Hepatocyte (in vitro differentiated cells): ENCODE results near the gene CALD1. TPM values are rescaled to one million over a fixed set of nuclear protein-coding genes. Genes with fewer than 3 reads are reported as not detected.

Source experiments
- DNase-seq: peaks from one replicate; pipeline ENCODE4 v3.0.0-alpha.2; 2016; ENCODE audit warnings: low spot score
- H2AFZ ChIP-seq: fragments of 200-600 bp; sonication (generic); 2 replicates; pipeline ENCODE4 v1.6.0; 2016; ENCODE audit warnings: antibody characterized with exemption, mild to moderate bottlenecking
- H3K27ac ChIP-seq: fragments of 200-600 bp; sonication (generic); 2 replicates; pipeline ENCODE4 v1.5.1; 2016; ENCODE audit warnings: mild to moderate bottlenecking
- H3K27me3 ChIP-seq: fragments of 200-600 bp; sonication (generic); 2 replicates; pipeline ENCODE4 v1.6.1; 2016
- H3K36me3 ChIP-seq: fragments of 200-600 bp; sonication (generic); replicated peaks from 2 replicates; pipeline ENCODE4 v1.5.1; 2016; ENCODE audit warnings: low read depth; ENCODE audit not compliant: insufficient read depth
- H3K4me1 ChIP-seq: fragments of 200-600 bp; sonication (generic); 2 replicates; pipeline ENCODE4 v1.5.1; 2016; ENCODE audit warnings: mild to moderate bottlenecking, moderate library complexity; ENCODE audit not compliant: insufficient read depth
- H3K4me2 ChIP-seq: fragments of 200-600 bp; sonication (generic); 2 replicates; pipeline ENCODE4 v1.6.0; 2016
- H3K4me3 ChIP-seq: fragments of 200-600 bp; sonication (generic); 2 replicates; pipeline ENCODE4 v1.5.1; 2016; ENCODE audit warnings: mild to moderate bottlenecking
- H3K79me2 ChIP-seq: fragments of 200-600 bp; sonication (generic); 2 replicates; pipeline ENCODE4 v1.6.0; 2017; ENCODE audit warnings: mild to moderate bottlenecking
- H3K9me2 ChIP-seq: fragments of 200-600 bp; sonication (generic); replicated peaks from 2 replicates; pipeline ENCODE4 v1.6.0; 2017; ENCODE audit warnings: mild to moderate bottlenecking; ENCODE audit not compliant: insufficient read depth
- H3K9me3 ChIP-seq: fragments of 200-600 bp; sonication (generic); 2 replicates; pipeline ENCODE4 v1.5.1; 2016; ENCODE audit warnings: low read depth, mild to moderate bottlenecking
- H4K20me1 ChIP-seq: fragments of 200-600 bp; sonication (generic); 2 replicates; pipeline ENCODE4 v1.6.0; 2016; ENCODE audit warnings: mild to moderate bottlenecking; ENCODE audit not compliant: insufficient read depth, poor library complexity, severe bottlenecking
- CTCF ChIP-seq: fragments of 200-600 bp; sonication (generic); IDR thresholded peaks from 2 replicates; pipeline ENCODE4 v1.5.1; 2016; ENCODE audit warnings: antibody characterized with exemption, mild to moderate bottlenecking; ENCODE audit not compliant: poor library complexity
- EZH2 ChIP-seq: fragments of 200-600 bp; sonication (generic); IDR thresholded peaks from 2 replicates; pipeline ENCODE4 v1.6.1; 2016; ENCODE audit warnings: antibody characterized with exemption, mild to moderate bottlenecking, borderline replicate concordance
- EZH2phosphoT487 ChIP-seq: fragments of 200-600 bp; sonication (generic); IDR thresholded peaks from one replicate; pipeline ENCODE4 v1.6.1; 2018; ENCODE audit warnings: antibody characterized with exemption, mild to moderate bottlenecking, low read depth, moderate library complexity; ENCODE audit not compliant: unreplicated experiment, severe bottlenecking
- WGBS: methylation state at CpG from one replicate; pipeline ENCODE4 v1.1.6; 2016; ENCODE audit warnings: low lambda C conversion rate; ENCODE audit errors: missing lambda C conversion rate; 5-methylcytosine and 5-hydroxymethylcytosine counted together
- polyA plus RNA-seq: library from polyadenylated mRNA; unstranded; fragments of >200 nt; fragmentation: Nextera tagmentation; extraction: Ambion mirVana; gene quantifications from 2 replicates; pipeline ENCODE4 v1.2.1, GENCODE V29; 2016
- total RNA-seq: library from RNA; depleted of rRNA; stranded (reverse); fragments of >200 nt; gene quantifications from 2 replicates; pipeline ENCODE4 v1.2.3, GENCODE V29; 2014

The CALD1 gene
- total and polyA plus RNA-seq, 2 experiments from 2014 or later = 207 to 333 TPM

GRCh38 chr7:134940729-134941128, 161.3 kb downstream of the CALD1 start:
- Histone ChIP-seq H3K9me3 (no peaks in the 10 kb centered on the region), H3K9me2 (no peaks in the 10 kb centered on the region), H4K20me1 (no peaks in the 10 kb centered on the region), H3K4me2 (no peak overlapping the region), H3K36me3 (no peaks in the 10 kb centered on the region), H3K27ac (peak overlapping the region; percentile 79), H3K27me3 (no peaks in the 10 kb centered on the region), H3K4me3 (no peak overlapping the region), H2AFZ (no peak overlapping the region), H3K79me2 (no peaks in the 10 kb centered on the region), H3K4me1 (peaks cover 32% of the 10 kb centered on the region)
- DNase-seq = no peak
- TF ChIP-seq CTCF = no peak
- no peak for TF ChIP-seq EZH2
- no peak for TF ChIP-seq EZH2phosphoT487

GRCh38 chr7:134941185-134941900, 161.9 kb downstream of the CALD1 start:
- peak; percentile 71 for DNase-seq
- H3K4me1 ChIP-seq = peaks cover 32% of the 10 kb centered on the region
- no peak overlapping the region for H3K4me3 ChIP-seq
- no peaks in the 10 kb centered on the region for H3K36me3 ChIP-seq
- no peak for TF ChIP-seq EZH2
- TF ChIP-seq EZH2phosphoT487 = no peak
- TF ChIP-seq CTCF = no peak
- H3K79me2 ChIP-seq = no peaks in the 10 kb centered on the region
- WGBS = 41% methylated on average over 3 of the region's 3 CpGs
- peak overlapping the region; percentile 79 for H3K27ac ChIP-seq
- H3K9me2 ChIP-seq = no peaks in the 10 kb centered on the region
- H4K20me1 ChIP-seq = no peaks in the 10 kb centered on the region
- H3K4me2 ChIP-seq = peak overlapping the region; percentile 8
- no peak overlapping the region for H2AFZ ChIP-seq
- H3K9me3 ChIP-seq = no peaks in the 10 kb centered on the region
- H3K27me3 ChIP-seq = no peaks in the 10 kb centered on the region

GRCh38 chr7:134941952-134942351, 162.5 kb downstream of the CALD1 start:
- TF ChIP-seq EZH2phosphoT487 (no peak), EZH2 (no peak), CTCF (no peak)
- Histone ChIP-seq H3K4me2 (peak overlapping the region; percentile 8), H2AFZ (no peak overlapping the region), H3K9me3 (no peaks in the 10 kb centered on the region), H3K9me2 (no peaks in the 10 kb centered on the region), H3K36me3 (no peaks in the 10 kb centered on the region), H3K79me2 (no peaks in the 10 kb centered on the region), H3K4me1 (peaks cover 30% of the 10 kb centered on the region), H4K20me1 (no peaks in the 10 kb centered on the region), H3K27ac (peak overlapping the region; percentile 79), H3K4me3 (no peak overlapping the region), H3K27me3 (no peaks in the 10 kb centered on the region)
- DNase-seq = no peak
- 71% methylated on average over 5 of the region's 5 CpGs for WGBS
